GM19467 (cell line): ENCODE data around the gene PXMP4.
A peak's percentile ranks its signal among the peaks of the same experiment; 100 is the strongest.

Experiments
- ATAC-seq: cut with Tn5 transposase; IDR thresholded peaks from one replicate; pipeline ENCODE4 v1.9.1; 2021; ENCODE audit warnings: mild to moderate bottlenecking, moderate library complexity; ENCODE audit not compliant: unreplicated experiment

Gene PXMP4

DNA sequence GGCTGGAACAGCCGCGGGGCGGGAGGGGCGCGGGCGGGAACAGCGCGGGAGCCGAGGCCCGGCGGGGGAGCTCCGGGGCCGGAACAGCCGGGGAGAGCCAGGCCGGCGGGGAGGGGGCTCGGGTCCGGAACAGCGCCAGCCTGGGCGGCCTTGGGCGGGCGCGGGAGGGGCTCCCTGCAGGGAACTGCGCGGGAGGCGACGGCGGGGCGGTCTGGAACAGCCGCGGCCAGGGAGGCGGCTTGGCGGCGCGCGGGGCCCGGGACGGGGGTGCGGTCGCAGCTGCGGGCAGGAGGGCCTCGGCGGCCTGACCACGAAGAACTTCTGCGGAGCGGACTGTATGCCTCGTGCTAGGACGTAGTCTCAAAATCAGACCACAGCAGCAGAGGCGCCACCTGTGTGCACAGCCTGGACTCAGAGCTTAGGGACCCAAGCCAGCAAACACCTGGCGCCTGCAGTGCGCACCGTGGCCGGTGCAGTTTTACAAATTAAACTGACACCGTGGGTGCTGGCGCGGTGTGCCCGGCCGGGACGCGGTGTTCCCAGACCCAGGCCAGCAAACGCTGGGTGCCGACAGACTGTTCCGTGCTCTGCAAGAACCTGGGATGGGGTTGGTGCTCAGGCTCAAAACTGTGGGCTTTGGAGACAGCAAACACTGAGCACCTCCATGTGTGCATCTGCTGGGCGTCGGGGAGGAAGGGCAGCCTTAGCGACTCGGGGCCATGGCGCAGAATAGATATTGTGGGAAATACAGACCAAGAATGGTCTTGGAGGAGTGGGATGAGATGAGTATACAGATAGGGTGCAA lies 12.3 kb upstream of the PXMP4 start:
- peak; percentile 38 for ATAC-seq

DNA sequence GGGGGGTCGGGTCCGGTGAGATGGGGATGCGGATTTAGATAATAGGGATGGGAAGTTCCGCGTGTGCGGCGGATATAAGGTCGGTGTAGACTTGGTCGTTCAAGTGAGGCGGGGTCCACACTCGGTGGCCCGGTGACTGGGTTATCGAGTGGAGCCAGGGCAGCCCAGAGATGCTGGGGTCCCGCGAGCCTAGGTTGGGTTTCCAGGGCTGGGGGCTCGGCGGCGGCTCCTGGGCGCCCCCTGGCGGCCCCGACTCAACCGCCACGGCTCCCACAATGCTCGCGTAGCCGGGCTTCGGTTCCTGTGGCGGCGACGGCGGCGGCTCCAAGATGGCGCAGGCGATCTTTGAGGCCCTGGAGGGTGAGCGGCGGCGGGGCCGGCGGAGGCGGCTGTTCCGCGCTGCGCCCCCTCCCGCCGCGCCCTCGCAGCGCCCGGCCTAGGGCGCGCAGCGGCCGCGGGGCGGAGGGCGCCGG lies 11.6 kb upstream of the PXMP4 start, which contains the start of gene ZNF341:
Gene ZNF341 (plus strand): TSS at position 304 of the 473 bp plus-strand sequence. CDS start 26 bp downstream, at position 330.
- ATAC-seq = peak; percentile 71

DNA sequence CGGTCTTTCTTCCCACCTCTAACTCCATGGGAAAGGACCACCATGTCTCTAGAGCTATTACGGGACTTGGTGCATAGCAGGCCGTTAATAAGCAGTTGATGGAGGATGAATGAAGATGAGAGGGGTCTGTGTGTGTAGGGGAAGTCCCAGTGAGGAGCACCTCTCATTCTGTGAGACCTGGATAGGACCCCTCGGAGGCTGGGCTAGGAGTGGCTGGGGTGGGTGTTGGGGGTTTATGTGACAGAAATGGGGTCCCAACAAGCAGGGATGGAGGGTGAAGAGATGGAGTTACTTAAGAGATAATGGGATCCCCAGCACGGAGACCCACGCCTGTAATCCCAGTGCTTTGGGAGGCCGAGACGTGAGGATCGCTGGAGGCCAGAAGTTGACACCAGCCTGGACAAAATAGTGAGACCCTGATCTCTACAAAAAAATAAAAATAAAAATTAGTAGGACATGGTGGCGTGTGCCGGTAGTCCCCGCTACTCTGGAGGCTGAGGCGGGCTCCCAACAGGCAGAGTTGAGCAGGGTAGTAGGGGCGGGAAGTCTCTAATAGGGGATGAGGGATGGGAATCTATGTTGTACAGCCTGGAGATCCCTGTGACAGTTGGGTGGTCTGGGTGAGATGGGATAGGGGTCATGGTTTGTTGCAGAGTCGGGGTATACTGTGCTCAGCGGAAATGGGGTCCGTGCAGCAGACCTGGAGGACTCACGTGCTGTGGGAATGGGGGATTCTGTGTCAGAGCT lies 11.0 kb upstream of the PXMP4 start:
- ATAC-seq = no peak

DNA sequence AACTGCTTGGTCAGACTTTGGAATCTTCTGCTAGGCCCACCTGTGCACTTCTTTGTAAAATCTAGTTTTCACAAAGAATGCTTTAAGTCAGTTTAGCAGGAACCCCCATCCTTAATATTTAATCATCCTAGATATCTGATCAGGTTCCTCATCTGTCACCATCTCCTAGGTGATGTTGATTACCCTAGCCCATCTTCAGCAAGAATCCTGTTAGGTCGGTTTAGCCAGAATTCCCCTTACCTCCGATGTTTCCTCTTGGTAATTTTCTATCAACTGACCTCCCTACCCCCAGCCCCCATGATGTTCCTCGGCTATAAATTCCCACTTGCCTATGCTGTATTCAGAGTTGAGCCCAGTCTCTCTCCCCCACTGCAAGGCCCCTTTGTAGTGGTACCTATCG lies 9.0 kb upstream of the PXMP4 start:
- no peak for ATAC-seq

DNA sequence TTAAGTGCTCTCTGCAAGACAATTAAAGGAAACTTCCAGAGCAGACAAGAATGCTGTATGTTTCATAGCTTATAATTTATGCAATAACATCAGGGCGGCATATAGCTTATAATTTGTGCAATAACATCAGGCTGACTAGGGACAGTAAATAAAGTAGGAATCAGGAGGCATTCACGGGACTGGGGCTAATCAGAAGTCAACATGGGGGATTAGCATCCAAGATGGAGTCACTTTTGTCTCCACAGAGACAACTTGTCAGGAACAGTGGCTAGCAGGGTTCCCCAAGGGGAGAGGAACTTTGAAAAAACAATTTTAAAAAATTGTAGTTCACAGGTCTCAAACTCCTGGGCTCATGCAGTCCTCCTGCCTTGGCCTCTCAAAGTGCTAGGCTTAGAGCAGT lies 8.4 kb upstream of the PXMP4 start:
- ATAC-seq = no peak

DNA sequence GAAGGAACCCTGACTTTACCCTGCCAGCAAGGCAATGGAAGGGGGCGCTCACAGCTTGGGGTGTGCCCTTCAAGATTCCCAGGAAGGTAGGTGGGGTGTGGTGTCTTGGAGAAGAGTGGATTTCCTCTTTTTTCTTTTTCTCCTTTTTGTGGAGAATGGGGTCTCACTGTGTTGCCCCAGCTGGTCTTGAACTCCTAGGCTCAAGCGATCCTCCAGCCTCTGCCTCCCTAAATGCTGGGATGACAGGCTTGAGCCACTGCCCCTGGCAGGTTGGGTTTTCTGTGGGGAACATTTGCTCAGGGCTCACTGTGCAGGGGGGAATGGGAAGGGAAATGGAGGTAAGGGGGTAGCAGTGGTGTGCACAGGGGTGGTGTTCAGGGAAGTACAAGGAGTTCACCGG lies 7.7 kb upstream of the PXMP4 start:
- ATAC-seq = no peak

DNA sequence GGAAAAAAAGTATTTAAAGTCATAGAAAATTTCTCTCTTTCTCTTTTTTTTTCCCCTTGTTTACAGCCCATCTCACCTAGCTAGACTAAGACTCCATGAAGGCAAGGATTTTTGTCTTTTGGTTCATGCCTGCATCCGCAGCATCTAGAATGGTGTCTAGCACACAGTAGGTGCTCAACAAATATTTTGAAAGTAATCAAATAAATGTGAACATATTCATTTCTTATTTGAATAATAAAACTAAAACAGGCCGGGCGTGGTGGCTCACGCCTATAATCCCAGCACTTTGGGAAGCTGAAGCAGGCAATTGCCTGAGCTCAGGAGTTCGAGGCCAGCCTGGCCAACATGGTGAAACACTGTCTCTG lies 7.0 kb upstream of the PXMP4 start:
- no peak for ATAC-seq

DNA sequence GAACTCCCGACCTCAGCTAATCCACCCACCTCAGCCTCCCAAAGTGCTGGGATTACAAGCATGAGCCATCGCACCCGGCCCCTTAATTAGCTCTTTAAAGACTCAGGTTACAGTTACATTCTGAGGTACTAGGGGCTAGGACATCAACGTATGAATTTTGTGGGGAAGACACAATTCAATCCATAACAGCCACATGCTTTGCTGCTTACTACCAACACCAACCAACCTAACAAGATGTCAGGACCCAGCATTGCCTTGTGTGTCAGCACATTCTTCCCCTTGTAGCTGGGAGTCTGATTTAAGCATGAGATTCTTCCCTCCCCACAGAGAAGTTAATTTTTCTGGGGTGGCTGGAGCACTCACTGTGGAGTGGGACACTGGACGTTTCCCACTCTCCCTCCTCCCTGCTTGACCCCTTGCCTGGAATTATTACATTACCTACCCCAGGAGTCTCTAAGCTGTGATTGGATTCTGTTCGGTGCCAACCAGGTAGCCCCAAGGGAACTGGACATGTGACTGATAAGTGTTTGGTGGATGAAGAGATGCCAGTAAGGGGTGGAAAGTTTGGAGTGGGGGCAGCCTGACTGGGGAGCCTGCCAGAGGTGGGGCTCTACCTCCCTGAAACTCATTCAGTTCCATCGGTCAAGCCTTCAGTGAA lies 5.6 kb upstream of the PXMP4 start:
- no peak for ATAC-seq

DNA sequence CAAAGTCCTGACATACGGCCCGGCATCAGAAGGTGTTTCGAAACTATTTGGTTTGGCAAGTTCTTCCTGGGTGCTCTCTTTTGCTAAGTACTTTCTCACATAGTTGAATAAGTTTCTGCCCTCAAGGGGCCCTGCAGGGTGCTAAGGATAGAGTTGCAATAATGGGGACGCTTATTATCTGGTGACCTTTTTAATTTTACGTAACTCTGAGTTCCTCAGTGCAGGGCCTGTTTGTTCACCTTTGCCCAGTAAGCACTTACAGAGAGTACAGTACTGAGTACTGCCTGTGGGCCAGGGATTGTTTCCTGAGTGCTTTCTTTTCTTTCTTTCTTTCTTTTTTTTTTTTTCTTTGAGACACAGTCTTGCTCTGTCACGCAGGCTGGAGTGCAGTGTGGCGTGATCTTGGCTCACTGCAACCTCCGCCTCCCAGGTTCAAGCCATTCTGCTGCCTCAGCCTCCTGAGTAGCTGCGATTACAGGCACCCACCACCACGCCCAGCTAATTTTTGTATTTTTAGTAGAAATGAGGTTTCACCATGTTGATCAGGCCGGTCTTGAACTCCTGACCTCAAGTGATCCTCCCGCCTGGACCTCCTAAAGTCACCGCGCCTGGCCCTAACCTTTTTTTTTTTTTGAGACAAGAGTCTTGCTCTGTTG lies 4.5 kb upstream of the PXMP4 start:
- no peak for ATAC-seq

DNA sequence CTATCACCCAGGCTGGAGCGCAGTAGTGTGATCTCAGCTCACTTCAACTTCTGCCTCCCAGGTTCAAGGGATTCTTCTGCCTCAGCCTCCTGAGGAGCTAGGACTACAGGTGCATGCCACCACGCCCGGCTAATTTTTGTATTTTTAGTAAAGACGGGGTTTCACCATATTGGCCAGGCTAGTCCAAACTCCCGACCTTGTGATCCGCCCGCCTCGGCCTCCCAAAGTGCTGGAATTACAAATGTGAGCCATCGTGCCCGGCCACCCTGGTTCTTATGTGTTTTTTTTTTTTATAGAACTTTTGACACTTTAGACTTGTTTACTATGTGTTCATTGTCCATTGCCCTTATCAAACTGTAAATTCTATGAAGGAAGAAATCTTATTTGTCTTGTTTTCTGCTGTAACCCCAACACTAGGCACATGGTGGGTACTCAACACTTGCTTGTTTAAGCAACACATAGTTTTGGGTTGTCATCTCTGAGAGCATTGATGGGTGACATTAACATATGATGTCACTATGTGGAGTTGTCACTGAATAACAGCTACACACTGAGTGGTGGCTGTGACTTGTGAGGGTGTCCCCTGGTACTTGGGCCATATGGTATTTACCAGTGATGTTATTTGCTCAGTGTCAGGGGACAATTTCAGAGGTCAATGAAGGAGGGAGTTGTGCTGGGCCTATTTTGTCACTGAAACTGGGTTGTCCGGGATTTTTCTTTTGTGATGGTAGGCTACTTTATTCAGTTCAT lies 1.5 kb upstream of the PXMP4 start:
- ATAC-seq = no peak

DNA sequence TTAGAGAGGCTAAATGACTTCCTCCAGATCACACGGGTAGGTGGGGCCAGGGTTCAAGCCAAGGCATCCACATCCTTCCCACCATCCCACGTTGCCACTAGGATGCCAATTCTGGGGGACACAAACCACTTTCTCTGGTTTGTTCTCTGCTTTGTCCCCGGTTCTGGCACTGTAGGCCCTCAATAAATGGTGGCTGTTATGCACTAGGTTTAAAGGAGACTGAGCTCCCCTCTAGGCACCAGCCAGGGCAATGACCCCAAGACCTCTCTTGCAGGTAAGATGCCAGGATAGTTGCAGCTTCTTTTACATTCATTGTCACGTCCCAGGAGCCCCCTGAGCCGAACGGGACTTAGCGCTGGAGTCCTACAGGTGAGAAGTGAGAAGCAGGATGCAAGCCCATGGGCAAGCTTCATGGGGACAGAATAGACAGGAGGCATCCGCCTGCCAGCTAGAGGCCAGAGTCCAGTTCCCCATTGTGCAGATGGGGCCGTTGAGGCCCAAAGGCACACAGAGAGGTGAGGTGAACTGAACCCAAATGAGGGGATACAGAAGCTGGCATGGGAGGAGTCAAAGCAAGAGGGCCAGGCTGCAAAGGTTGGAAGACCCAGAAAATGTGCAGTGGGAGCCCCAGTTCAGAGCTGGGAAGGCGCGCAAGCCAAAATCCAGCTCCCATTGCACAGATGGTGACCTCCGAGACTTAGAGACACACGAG lies 677 bp downstream of the PXMP4 start:
- ATAC-seq = no peak

DNA sequence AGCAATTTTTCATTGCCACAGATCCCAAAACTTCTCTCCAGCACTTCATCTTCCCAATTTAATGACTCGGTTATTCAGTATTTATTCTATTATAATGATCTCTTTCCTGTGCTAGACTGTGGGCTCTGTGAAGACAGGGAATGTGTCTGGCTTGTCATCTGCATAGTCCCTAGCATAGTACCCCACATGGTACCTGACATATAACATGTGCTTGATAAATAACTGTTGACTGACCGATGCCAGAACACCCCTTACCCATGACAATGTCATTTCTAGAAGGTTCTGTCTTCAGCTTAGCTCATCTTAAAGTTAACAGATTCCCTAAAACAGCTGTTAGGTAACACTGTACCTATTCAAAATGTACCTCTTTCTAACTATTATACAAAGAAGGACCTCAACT lies 3.6 kb downstream of the PXMP4 start:
- ATAC-seq = no peak

DNA sequence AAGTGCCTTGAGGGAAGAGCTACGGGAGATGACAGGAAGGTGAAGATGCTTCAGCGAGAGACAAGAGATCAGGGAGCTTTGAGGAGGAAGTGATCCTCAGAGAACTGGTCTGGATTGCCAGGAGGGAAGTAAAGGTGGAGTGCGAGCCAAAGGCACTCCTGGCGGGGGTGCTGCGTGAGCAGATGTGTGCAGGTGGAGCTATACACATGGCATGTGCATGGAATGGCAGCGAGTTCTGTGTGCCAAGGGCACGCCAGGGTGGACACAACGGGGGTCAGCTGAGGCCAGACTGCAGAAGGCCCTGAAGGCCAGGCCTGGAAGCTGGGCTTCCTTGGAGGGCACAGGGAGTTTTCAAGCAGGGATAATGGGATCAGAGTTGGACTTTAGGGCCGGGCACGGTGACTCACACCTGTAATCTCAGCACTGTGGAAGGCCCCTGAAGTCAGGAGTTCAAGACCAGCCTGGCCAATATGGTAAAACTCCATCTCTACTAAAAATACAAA lies 6.2 kb downstream of the PXMP4 start:
- no peak for ATAC-seq

DNA sequence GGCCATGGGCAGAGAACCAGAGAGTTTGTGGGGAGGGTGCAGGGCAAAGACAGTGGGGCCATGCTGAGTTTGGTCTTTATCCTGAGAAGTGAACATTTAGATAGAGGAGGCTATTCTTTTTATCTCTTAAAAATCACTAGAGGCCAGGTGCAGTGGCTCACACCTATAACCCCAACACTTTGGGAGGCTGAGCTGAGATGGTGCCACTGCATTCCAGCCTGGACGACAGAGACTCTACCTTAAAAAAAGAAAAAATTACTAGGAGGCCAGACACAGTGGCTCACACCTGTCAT lies 8.7 kb downstream of the PXMP4 start:
- ATAC-seq = no peak

DNA sequence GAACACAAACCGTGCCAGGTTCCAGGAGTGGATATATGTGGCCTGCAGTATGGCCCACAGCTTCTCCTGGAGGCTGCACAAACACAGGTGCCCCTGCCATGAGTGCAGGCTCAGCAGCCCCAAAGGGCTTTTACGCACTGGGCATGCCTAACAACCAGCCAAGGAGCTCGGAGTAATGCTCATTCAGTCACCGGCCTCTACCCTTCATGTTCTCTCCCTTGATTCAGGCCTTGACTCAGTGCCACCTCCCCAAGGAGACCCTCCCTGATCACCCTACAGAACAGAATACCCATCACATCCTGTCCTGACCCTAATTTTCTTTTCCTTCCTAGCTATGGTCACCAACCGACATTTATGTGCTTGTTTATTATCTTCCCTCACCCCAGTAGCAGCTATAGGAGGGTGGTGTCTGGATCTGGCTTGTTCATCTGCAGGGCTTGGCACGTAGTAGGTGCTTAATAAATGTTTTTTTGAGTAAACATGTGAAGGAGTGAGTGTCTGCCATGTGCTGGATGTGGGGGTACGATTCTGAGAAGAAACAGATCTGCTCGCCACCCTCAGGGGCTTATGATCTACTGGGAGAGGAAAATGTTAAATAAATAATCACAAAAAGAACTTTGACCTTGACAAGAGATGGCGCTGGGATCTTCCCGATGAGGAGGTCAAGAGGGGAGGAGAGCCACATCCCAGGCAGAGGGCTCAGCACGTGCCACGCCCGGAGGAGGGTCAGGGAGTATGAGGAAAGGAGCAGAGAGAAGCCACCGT lies 9.2 kb downstream of the PXMP4 start:
- no peak for ATAC-seq

DNA sequence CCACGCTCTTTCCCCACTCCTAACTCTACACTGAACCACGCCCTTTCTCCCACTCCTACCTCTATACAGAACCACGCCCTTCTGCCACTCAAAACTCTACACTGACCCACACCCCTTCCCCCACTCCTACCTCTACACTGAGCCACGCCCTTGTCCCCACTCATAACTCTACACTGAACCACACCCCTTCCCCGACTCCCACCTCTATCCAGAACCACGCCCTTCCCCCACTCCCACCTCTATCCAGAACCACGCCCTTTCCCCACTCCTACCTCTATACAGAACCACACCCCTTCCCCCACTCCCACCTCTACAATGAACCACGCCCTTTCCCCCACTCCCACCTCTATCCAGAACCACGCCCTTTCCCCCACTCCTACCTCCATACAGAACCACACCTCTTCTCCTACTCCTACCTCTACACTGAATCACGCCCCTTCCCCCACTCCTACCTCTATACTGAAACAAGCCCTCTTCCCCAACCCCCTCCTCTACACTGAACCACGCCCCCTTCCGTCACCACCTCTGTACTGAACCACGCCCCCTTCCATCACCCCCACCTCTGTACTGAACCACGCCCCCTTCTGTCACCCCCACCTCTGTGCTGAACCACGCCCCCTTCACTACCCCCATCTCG lies 10.1 kb downstream of the PXMP4 start:
- no peak for ATAC-seq

DNA sequence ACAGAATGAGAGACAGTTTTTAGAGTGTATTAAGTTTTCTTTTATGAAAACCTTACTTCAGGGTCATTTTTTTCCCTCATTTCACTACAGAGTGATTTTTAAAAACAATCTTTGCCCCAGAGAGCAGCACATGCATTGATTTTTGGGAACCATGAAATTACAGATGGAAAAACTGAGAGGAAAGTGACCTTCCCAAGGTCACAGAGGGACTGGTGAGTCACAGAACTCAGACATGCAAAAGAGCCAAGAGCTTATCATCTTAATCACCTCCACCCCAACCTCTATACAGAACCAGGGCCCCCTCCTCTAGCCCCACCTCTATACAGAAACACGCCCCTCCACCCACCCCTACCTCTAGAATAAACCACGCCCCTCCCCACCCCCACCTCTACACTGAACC lies 10.7 kb downstream of the PXMP4 start:
- no peak for ATAC-seq

DNA sequence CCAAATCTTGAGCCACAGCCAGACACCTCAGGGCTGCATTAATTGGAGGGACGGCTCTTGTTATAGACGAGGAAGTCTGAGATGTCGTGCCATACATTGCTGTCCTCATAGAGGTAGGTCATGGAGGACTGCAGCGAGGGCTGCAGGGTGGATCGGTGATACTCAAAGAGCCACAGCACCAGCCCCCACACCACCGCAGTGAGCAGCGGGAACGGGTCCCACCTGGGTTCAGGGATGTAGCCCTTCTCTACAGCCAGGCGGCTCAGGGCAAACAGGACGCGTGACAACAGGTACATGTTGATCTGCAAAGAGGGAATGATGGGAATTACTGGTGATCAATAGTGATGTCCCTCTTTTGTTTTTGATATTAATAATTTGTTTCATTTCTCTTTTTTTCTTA lies 12.4 kb downstream of the PXMP4 start:
- no peak for ATAC-seq
